Activated naive CD8-positive, alpha-beta T cell treated with anti-CD3 and anti-CD28 coated beads, Interleukin-2, amount 10 ng/mL, durations not matched to agents 7 days and 5 days (primary cell): ENCODE measurements around the gene USP31. TPM values are rescaled to one million over a fixed set of nuclear protein-coding genes. Genes with fewer than 3 reads are reported as not detected.

ENCODE experiments used
- ATAC-seq: fragments of 150-1000 bp; cut with Tn5 transposase; one replicate; pipeline ENCODE4 v1.10.0; 2021; ENCODE audit warnings: low read depth, moderate library complexity
- POLR2A ChIA-PET: fragments of 350-600 bp; sonication (Branson Sonifier 250); formaldehyde crosslinking; loops from one replicate; lab custom pipeline; 2021; ENCODE audit warnings: antibody characterized with exemption; lab: Charles Lee
- DNase-seq: peaks from one replicate; pipeline ENCODE4 v3.0.0; 2021
- H3K27ac Mint-ChIP-seq: one replicate; pipeline ENCODE4 v1.8.0; 2022; ENCODE audit warnings: mild to moderate bottlenecking, mixed read lengths
- H3K27me3 Mint-ChIP-seq: one replicate; pipeline ENCODE4 v1.8.0; 2022; ENCODE audit warnings: mild to moderate bottlenecking, moderate library complexity, mixed read lengths
- H3K36me3 Mint-ChIP-seq: one replicate; pipeline ENCODE4 v1.8.0; 2021; ENCODE audit warnings: mild to moderate bottlenecking, mixed read lengths
- H3K4me1 Mint-ChIP-seq: one replicate; pipeline ENCODE4 v1.8.0; 2021; ENCODE audit warnings: mixed read lengths
- H3K4me3 Mint-ChIP-seq: one replicate; pipeline ENCODE4 v1.8.0; 2022; ENCODE audit warnings: mild to moderate bottlenecking, moderate library complexity, mixed read lengths
- H3K9me3 Mint-ChIP-seq: one replicate; pipeline ENCODE4 v1.8.0; 2021; ENCODE audit warnings: mixed read lengths
- total RNA-seq, 2 experiments: library from RNA; stranded (reverse); gene quantifications; one replicate each; pipeline ENCODE4 v1.2.3, GENCODE V29; 2021

The USP31 gene
- total RNA-seq, 2 experiments from 2014 or later: 5.7 to 6.0 TPM

GRCh38 chr16:23068079-23068736, 81.0 kb downstream of the USP31 start:
- POLR2A ChIA-PET: no interaction called here
- ATAC-seq: no peak
- Mint-ChIP-seq H3K36me3 (peaks cover 1% of the 10 kb centered on the region), H3K4me3 (no peak overlapping the region), H3K27me3 (no peaks in the 10 kb centered on the region), H3K4me1 (no peaks in the 10 kb centered on the region), H3K9me3 (no peaks in the 10 kb centered on the region), H3K27ac (no peak overlapping the region)
- no peak for DNase-seq

- H3K27me3 Mint-ChIP-seq: no peaks in the 10 kb centered on the region
- ATAC-seq: no peak
- H3K9me3 Mint-ChIP-seq: no peaks in the 10 kb centered on the region
- no peaks in the 10 kb centered on the region for H3K4me1 Mint-ChIP-seq
- DNase-seq: no peak
- POLR2A ChIA-PET: no interaction called here
- no peak overlapping the region for H3K27ac Mint-ChIP-seq
- H3K4me3 Mint-ChIP-seq: no peak overlapping the region
- peaks cover 1% of the 10 kb centered on the region for H3K36me3 Mint-ChIP-seq
These were observed 82.6 kb downstream of the USP31 start for GRCh38 chr16:23066676-23067075.

GRCh38 chr16:23064639-23065038, 84.6 kb downstream of the USP31 start:
- Mint-ChIP-seq H3K4me3 (no peak overlapping the region), H3K4me1 (peaks cover 1% of the 10 kb centered on the region), H3K9me3 (no peaks in the 10 kb centered on the region), H3K27me3 (no peaks in the 10 kb centered on the region), H3K36me3 (peaks cover 1% of the 10 kb centered on the region), H3K27ac (no peak overlapping the region)
- no peak for ATAC-seq
- POLR2A ChIA-PET: no interaction called here
- no peak for DNase-seq

DNA sequence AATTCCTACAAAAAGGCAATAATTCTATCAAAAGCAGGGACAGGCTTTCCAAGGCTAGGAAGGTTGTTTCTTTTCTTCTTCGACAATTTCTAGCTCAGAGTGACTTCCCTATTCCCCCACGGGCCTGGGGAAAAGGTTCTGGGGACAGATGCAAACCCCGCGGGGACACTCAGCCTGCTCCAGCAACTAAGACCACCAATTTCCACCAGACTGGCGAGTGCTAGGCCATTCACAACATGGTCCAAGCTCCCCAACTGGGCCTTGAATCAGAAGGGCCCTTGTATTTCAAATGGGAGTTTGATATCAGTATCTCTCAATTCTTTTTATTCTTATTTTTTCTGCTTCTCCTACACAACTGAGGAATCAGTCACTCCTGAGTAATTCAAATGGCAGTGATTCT, 86.7 kb downstream of the USP31 start:
- no peak for ATAC-seq
- Mint-ChIP-seq H3K36me3 (no peaks in the 10 kb centered on the region), H3K4me3 (no peak overlapping the region), H3K27me3 (peaks cover 4% of the 10 kb centered on the region), H3K9me3 (no peaks in the 10 kb centered on the region), H3K27ac (no peak overlapping the region), H3K4me1 (peaks cover 1% of the 10 kb centered on the region)
- POLR2A ChIA-PET: no interaction called here
- no peak for DNase-seq

- Mint-ChIP-seq H3K4me1 (peaks cover 1% of the 10 kb centered on the region), H3K36me3 (no peaks in the 10 kb centered on the region), H3K4me3 (no peak overlapping the region)
These were observed 87.6 kb downstream of the USP31 start for GRCh38 chr16:23061669-23062068.

DNA sequence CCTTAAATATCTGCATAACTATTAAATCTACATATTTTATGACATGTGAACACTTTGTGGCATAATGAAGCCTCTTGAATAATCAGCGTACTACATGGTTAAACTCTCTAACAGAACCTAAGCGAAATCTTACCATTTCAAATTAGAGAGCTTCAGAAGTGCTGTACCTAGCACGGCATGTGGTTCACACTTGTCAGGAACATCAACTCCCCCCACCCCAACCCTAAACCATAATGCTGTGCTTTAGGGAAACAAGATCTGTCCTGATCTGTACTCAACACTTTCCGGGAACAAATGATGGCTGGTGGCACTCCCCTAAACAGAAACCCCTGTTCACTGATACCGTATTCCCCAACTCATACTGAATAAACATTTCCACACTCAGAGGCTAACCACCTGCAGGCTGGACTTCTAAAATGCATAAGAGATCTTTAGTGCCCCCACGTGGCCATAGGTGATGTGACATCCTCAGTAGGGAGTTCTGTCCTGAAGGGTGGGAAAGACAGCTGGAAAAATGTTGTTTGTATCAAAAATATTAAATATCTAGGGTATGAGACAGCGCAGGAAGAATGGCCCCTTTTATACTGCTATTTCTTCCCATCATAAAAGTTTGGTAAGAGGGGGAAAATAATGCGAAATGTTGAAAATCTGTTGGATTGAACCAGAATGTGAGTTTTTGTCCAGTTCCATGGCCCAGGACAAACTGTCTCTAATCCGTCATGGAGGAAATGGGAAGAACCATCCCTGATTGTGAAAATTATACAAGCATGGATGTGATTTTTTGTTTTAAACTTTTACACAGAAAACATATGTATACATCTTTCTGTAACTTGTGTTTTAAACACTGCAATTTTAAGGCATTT, 88.6 kb downstream of the USP31 start:
- ATAC-seq (peak; percentile 52), DNase-seq (no peak)
- Mint-ChIP-seq H3K9me3 (no peaks in the 10 kb centered on the region), H3K4me1 (peaks cover 1% of the 10 kb centered on the region), H3K4me3 (no peak overlapping the region), H3K36me3 (no peaks in the 10 kb centered on the region), H3K27me3 (peaks cover 15% of the 10 kb centered on the region), H3K27ac (no peak overlapping the region)
- POLR2A ChIA-PET: no interaction called here

More at GRCh38 chr16:23061669-23062068, 87.6 kb downstream of the USP31 start:
- H3K9me3 Mint-ChIP-seq: no peaks in the 10 kb centered on the region
- ATAC-seq (no peak), DNase-seq (no peak)
- POLR2A ChIA-PET: no interaction called here
- H3K27me3 Mint-ChIP-seq: peaks cover 11% of the 10 kb centered on the region
- no peak overlapping the region for H3K27ac Mint-ChIP-seq

GRCh38 chr16:23059433-23059832, 89.8 kb downstream of the USP31 start:
- Mint-ChIP-seq H3K4me1 (peaks cover 1% of the 10 kb centered on the region), H3K27ac (no peak overlapping the region), H3K36me3 (no peaks in the 10 kb centered on the region), H3K4me3 (no peak overlapping the region), H3K9me3 (no peaks in the 10 kb centered on the region), H3K27me3 (peaks cover 18% of the 10 kb centered on the region)
- DNase-seq: no peak
- POLR2A ChIA-PET: no interaction called here
- ATAC-seq: no peak

DNA sequence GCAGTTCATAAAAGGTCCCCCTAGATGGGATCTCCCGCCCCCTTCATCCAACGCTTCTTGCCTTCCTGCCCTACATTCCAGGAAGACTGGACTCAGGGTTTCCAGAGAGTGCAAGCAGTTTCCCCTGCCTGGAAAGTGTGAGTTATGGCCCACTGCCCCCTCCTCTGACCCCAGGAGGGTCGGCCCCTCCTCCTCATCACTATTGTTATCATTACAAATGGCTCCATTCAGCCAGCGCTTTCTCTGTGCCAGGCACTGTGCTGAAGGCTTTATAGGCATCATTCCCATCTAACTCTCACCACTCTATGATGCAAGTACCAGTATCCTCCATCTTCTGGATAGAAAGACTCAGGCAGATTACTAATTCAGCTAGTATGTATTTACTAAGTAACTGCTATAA, 90.7 kb downstream of the USP31 start:
- DNase-seq: no peak
- H3K4me3 Mint-ChIP-seq: no peak overlapping the region
- POLR2A ChIA-PET: no interaction called here

DNA sequence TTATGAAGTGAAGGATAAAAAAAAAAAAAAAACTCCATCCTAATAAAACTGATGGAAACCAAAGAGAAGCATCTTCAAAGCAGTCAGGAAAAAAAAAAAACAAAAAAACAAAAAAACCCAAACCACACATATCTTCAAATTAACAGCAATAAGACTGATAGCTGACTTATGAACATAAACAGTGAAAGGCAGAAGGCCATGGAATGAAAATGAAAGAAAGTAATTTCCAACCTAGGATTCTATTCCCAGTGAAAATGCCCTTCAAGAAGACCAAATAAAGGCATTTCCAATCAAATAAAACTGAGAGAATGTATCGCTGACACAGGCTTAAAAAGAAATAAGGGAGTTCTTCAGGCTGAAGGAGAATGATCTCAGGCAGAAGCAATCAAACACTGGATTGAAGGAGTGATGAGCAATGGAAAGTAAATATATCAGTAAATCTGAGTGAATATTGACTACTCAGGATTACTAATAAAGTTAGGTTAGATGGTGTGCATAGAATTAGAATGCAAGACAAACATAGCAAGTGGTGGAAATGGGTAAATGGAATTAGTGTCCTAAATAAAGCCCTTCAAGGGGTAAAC, 92.1 kb downstream of the USP31 start:
- no peak overlapping the region for H3K27ac Mint-ChIP-seq

More for the DNA sequence above, 90.7 kb downstream of the USP31 start:
- peaks cover 1% of the 10 kb centered on the region for H3K4me1 Mint-ChIP-seq
- H3K36me3 Mint-ChIP-seq: no peaks in the 10 kb centered on the region
- no peak for ATAC-seq
- peaks cover 18% of the 10 kb centered on the region for H3K27me3 Mint-ChIP-seq
- H3K27ac Mint-ChIP-seq: no peak overlapping the region
- no peaks in the 10 kb centered on the region for H3K9me3 Mint-ChIP-seq

GRCh38 chr16:23055481-23055880, 93.8 kb downstream of the USP31 start:
- Mint-ChIP-seq H3K27ac (no peak overlapping the region), H3K27me3 (peaks cover 23% of the 10 kb centered on the region), H3K9me3 (no peaks in the 10 kb centered on the region), H3K36me3 (no peaks in the 10 kb centered on the region), H3K4me1 (no peaks in the 10 kb centered on the region), H3K4me3 (no peak overlapping the region)
- ATAC-seq: no peak
- POLR2A ChIA-PET: no interaction called here
- DNase-seq: no peak

More for the DNA sequence above, 92.1 kb downstream of the USP31 start:
- POLR2A ChIA-PET: no interaction called here
- Mint-ChIP-seq H3K4me1 (peaks cover 1% of the 10 kb centered on the region), H3K9me3 (no peaks in the 10 kb centered on the region), H3K4me3 (no peak overlapping the region), H3K36me3 (no peaks in the 10 kb centered on the region), H3K27me3 (peaks cover 22% of the 10 kb centered on the region)
- ATAC-seq (no peak), DNase-seq (no peak)

DNA sequence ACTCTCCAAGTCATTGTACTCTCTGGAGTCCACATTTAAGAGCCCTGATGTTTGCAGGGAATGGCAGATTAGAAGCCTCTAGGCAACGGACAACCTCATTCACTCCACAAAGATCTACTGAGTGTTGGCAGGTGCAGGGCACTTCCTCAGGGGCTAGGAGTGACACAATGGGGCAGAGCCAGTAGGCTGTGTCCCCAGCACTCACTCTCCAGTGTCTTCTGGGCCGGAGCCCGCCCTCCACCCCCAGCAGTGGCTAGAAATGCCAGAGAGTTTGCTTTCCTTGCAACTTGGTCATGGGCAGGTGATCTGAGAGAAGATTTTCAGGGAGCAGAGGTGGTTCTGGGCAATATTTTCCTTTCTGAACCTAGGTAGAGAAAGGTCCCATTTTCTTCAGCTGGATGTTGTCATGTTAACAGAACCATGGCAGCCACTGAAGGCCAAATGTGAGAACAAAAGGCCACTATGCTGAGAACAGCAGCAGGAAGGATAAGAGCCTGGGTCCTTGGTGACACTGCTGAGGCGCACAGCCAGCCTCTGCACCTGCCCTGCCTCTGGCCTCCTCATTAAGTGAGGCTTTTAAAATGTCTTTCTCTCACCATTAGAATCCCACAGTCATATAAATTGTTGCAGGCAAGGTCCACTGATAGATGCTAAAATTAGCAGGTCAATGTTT, 96.2 kb downstream of the USP31 start:
- POLR2A ChIA-PET: no interaction called here
- Mint-ChIP-seq H3K9me3 (no peaks in the 10 kb centered on the region), H3K36me3 (no peaks in the 10 kb centered on the region), H3K4me3 (no peak overlapping the region), H3K27ac (no peak overlapping the region), H3K4me1 (no peaks in the 10 kb centered on the region), H3K27me3 (peaks cover 32% of the 10 kb centered on the region)
- ATAC-seq: no peak
- DNase-seq: no peak

DNA sequence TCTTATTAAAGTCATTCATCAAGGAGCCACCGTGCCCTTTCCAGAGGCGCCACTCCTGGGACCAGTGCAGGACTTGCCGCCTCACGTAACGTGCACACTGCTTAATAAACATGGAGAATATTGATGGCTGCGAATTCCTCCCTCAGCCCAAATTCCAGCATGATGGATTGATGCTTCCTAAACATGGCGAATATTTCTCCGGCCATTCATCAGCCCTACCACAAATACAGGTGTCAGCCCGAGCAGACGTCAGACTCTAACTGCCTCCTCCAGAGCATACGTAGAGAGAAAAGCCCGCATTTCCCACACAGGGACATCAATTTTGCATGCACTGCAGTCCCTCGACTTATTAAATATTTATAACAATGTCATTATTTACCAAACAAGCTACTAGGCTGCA, 97.0 kb downstream of the USP31 start:
- no peaks in the 10 kb centered on the region for H3K36me3 Mint-ChIP-seq
- H3K4me3 Mint-ChIP-seq: no peak overlapping the region
- H3K9me3 Mint-ChIP-seq: no peaks in the 10 kb centered on the region
- peaks cover 32% of the 10 kb centered on the region for H3K27me3 Mint-ChIP-seq
- POLR2A ChIA-PET: no interaction called here
- no peak overlapping the region for H3K27ac Mint-ChIP-seq
- ATAC-seq (no peak), DNase-seq (no peak)
- H3K4me1 Mint-ChIP-seq: no peaks in the 10 kb centered on the region

DNA sequence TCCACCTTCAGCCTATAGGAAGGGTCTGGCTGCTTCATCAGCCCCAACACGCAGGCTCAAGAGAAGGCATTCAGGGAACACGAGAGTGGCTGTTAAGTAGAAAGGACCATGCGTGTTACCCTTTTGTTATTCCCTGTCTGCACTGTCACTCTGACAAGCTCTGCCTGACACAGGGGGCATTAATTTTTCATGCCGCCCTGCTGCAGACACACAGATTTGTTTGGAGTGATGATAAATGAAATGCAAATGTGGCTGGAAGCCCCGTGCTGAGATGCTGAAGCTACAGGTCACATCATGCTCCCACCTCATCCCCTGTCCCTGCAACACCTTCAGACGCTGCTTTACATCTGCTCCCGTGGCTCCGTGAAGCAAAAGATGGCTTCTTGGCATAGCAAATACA, 97.7 kb downstream of the USP31 start:
- DNase-seq: no peak
- Mint-ChIP-seq H3K9me3 (no peaks in the 10 kb centered on the region), H3K27me3 (peaks cover 29% of the 10 kb centered on the region)

More for the DNA sequence above, 97.7 kb downstream of the USP31 start:
- ATAC-seq: no peak
- Mint-ChIP-seq H3K4me3 (no peak overlapping the region), H3K4me1 (no peaks in the 10 kb centered on the region), H3K36me3 (no peaks in the 10 kb centered on the region), H3K27ac (no peak overlapping the region)
- POLR2A ChIA-PET: no interaction called here
